NCI-H187 (cell line): ENCODE data around the gene SDHB.

Experiments
- DNase-seq, 2 experiments: peaks; one replicate each; lab custom pipeline; 2025; lab: John Stamatoyannopoulos, UW

Gene SDHB

GRCh38 chr1:16969057-16969611 lies 84.7 kb downstream of the SDHB start:
- DNase-seq: no peak
